Fibroblast of lung (primary cell): ENCODE data around the gene POLN. TPM values are rescaled to one million over a fixed set of nuclear protein-coding genes. Genes with fewer than 3 reads are reported as not detected.
A peak's percentile ranks its signal among the peaks of the same experiment; 100 is the strongest.

Experiments used
- DNase-seq, 2 donors: peaks; one replicate each; pipeline versions ENCODE4 v3.0.0 to v3.0.0-alpha.2; 2010; ENCODE audit warnings: low read depth in 2 of 2
- H2AFZ ChIP-seq: 2 replicates; pipeline ENCODE4 v1.5.1; 2012; ENCODE audit warnings: low read length, control low read depth, inconsistent platforms
- H3K27ac ChIP-seq: 2 replicates; pipeline ENCODE4 v1.5.1; 2011; ENCODE audit warnings: low read length, control low read depth; ENCODE audit not compliant: insufficient read depth
- H3K27me3 ChIP-seq: 2 replicates; pipeline ENCODE4 v1.5.1; 2011; ENCODE audit warnings: mild to moderate bottlenecking, low read length; ENCODE audit not compliant: control insufficient read depth, insufficient read depth
- H3K36me3 ChIP-seq: 2 replicates; pipeline ENCODE4 v1.5.1; 2011; ENCODE audit warnings: low read length; ENCODE audit not compliant: control insufficient read depth, insufficient read depth
- H3K4me1 ChIP-seq: 2 replicates; pipeline ENCODE4 v1.5.1; 2011; ENCODE audit warnings: low read length; ENCODE audit not compliant: control insufficient read depth, insufficient read depth; ENCODE audit errors: extremely low read depth
- H3K4me2 ChIP-seq: 2 replicates; pipeline ENCODE4 v1.5.1; 2011; ENCODE audit warnings: low read length, control low read depth; ENCODE audit not compliant: insufficient read depth; ENCODE audit errors: extremely low read depth
- H3K4me3 ChIP-seq, 4 experiments: fragments of 200-600 bp in 1 of 4; sonication (generic) in 1 of 4; replicated peaks in 1 of 4; 2 replicates each; pipeline ENCODE4 v1.5.1; 2011 to 2016; ENCODE audit warnings: low read length in 4 of 4, low read depth in 3 of 4, mild to moderate bottlenecking in 3 of 4, control low read depth in 2 of 4, inconsistent platforms in 1 of 4, mixed read lengths in 1 of 4; ENCODE audit not compliant: insufficient read depth in 1 of 4; ENCODE audit errors: control extremely low read depth in 1 of 4
- H3K79me2 ChIP-seq: 2 replicates; pipeline ENCODE4 v1.5.1; 2012; ENCODE audit warnings: mild to moderate bottlenecking, low read length, inconsistent platforms; ENCODE audit not compliant: control insufficient read depth, insufficient read depth
- H3K9ac ChIP-seq: 2 replicates; pipeline ENCODE4 v1.5.1; 2011; ENCODE audit warnings: mild to moderate bottlenecking, low read length, control low read depth; ENCODE audit not compliant: insufficient read depth
- H3K9me3 ChIP-seq: 2 replicates; pipeline ENCODE4 v1.5.1; 2012; ENCODE audit warnings: low read depth, low read length; ENCODE audit not compliant: control insufficient read depth, insufficient read depth
- H4K20me1 ChIP-seq: 2 replicates; pipeline ENCODE4 v1.5.1; 2011; ENCODE audit warnings: low read length; ENCODE audit not compliant: control insufficient read depth, insufficient read depth; ENCODE audit errors: extremely low read depth
- EZH2 ChIP-seq: IDR thresholded peaks from 2 replicates; pipeline ENCODE4 v1.5.1; 2012; ENCODE audit warnings: low read length, control low read depth, mild to moderate bottlenecking; ENCODE audit errors: missing control alignments
- polyA plus RNA-seq, 2 donors: library from polyadenylated mRNA; depleted of rRNA in 1 of 2; stranded (reverse) in 1 of 2; unstranded in 1 of 2; fragments of >200 nt; gene quantifications; 2 replicates each; pipeline ENCODE4 v1.2.1, GENCODE V29; 2011 to 2012; ENCODE audit warnings: missing spikeins in 1 of 2
- total RNA-seq: library from RNA; depleted of rRNA; stranded (reverse); fragments of >200 nt; gene quantifications from 2 replicates; pipeline ENCODE4 v1.2.1, GENCODE V29; 2014
- TF ChIP-seq, protein P1 (sequence below), 2 donors: IDR thresholded peaks in 1 of 2; conservative IDR thresholded peaks in 1 of 2; 1 replicate in 1 of 2; 2 replicates in 1 of 2; pipeline ENCODE4 v1.5.1; 2011 to 2012; ENCODE audit warnings: low read length in 2 of 2, control low read depth in 1 of 2, inconsistent platforms in 1 of 2, low read depth in 1 of 2, mild to moderate bottlenecking in 1 of 2

POLN gene
- total and polyA plus RNA-seq, 2 donors (not counting 1 experiment from before 2014, with no cell fraction given): 0.58 to 5.6 TPM

DNA sequence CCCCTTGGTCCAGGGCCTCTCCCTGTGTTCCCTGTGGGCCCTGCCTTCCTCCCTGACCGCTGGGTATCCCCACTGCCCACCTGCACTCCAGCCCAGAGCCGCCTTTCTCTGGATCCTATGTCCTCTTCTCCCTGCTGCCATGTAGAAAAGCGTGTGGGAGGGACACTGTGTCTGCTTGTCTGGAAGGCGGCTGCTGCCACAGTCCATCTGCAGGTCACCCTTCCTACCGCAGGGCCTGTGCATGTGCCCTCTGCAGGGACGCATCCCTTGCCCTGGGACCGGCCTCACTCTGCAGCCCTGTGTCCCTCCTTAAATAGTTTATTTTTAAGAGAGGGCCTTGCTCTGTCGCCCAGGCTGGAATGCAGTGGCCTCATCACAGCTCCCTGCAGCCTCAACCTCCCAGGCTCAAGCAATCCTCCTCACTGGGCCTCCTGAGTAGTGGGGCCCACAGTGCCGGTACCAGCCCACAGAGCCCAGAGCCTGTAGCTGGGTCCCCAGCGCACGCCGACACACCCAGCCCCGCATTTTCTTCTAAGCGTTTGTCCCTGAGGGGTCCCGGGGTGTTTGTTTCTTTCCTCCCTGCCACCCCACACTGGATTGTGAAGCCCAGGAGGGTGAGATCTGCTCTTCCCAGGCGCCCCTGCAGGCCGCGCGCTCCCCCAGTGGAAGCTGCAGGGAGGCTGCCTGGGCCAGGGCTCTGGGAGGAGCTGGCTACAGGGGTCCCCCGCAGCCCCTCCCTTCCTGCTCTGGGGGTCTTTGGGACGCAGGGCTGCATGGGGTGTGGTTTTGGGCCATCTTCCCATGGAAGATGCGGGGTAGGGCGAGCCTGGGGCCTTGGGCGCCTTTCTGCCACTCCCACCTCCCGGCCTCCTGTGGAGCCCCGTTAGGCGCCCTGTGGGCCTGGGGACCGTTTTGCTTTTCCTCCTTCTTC lies 195.6 kb downstream of the POLN start:
- H3K9me3 ChIP-seq: no peaks in the 10 kb centered on the region
- H3K36me3 ChIP-seq: no peaks in the 10 kb centered on the region
- no peak overlapping the region for H3K9ac ChIP-seq
- H3K4me1 ChIP-seq: peaks cover 2% of the 10 kb centered on the region
- no peak overlapping the region for H3K4me3 ChIP-seq
- DNase-seq: no peak
- no peaks in the 10 kb centered on the region for H3K27me3 ChIP-seq
- H3K27ac ChIP-seq: no peak overlapping the region
- H2AFZ ChIP-seq: no peak overlapping the region
- H3K79me2 ChIP-seq: no peaks in the 10 kb centered on the region
- no peak overlapping the region for H3K4me2 ChIP-seq
- TF ChIP-seq EZH2: no peak
- no peaks in the 10 kb centered on the region for H4K20me1 ChIP-seq

DNA sequence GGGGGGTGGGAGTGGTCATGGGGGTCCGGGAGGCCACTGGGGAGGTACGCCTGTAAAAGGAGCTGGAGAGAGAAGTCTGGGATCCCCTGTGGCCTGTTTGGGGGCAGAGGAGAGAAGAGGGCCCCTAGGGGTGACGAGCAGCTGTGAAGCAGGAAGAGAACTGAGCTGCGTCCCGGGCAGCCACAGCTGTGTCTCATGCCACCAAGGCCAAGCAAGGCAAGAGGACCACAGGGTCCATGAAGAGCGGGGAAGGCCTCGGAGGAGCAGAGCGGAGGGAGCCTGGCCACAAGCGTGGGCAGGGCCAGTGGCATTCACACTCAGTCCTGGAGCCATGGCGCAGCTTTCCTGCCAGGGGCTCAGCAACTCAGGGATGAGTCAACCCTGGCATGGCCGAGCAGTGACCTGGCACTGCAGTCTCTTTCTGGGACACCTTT lies 196.4 kb downstream of the POLN start:
- no peak overlapping the region for H3K27ac ChIP-seq
- no peaks in the 10 kb centered on the region for H3K36me3 ChIP-seq
- no peak overlapping the region for H3K4me3 ChIP-seq
- no peak overlapping the region for H3K4me2 ChIP-seq
- H4K20me1 ChIP-seq: no peaks in the 10 kb centered on the region
- no peak overlapping the region for H2AFZ ChIP-seq
- no peak overlapping the region for H3K9ac ChIP-seq
- peaks cover 2% of the 10 kb centered on the region for H3K4me1 ChIP-seq
- H3K27me3 ChIP-seq: peaks cover 3% of the 10 kb centered on the region
- peak in 1 of 2 donors; percentile 17 for DNase-seq
- TF ChIP-seq, protein P1, sequence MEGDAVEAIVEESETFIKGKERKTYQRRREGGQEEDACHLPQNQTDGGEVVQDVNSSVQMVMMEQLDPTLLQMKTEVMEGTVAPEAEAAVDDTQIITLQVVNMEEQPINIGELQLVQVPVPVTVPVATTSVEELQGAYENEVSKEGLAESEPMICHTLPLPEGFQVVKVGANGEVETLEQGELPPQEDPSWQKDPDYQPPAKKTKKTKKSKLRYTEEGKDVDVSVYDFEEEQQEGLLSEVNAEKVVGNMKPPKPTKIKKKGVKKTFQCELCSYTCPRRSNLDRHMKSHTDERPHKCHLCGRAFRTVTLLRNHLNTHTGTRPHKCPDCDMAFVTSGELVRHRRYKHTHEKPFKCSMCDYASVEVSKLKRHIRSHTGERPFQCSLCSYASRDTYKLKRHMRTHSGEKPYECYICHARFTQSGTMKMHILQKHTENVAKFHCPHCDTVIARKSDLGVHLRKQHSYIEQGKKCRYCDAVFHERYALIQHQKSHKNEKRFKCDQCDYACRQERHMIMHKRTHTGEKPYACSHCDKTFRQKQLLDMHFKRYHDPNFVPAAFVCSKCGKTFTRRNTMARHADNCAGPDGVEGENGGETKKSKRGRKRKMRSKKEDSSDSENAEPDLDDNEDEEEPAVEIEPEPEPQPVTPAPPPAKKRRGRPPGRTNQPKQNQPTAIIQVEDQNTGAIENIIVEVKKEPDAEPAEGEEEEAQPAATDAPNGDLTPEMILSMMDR (conservative IDR thresholded peaks at IDR 0.05 in 1 of 2, IDR thresholded peaks at IDR 0.05 in 1 of 2; ENCODE audit: low read depth in 1 of 2, low read length in 2 of 2): no peak
- no peak for TF ChIP-seq EZH2
- no peaks in the 10 kb centered on the region for H3K9me3 ChIP-seq
- H3K79me2 ChIP-seq: no peaks in the 10 kb centered on the region

DNA sequence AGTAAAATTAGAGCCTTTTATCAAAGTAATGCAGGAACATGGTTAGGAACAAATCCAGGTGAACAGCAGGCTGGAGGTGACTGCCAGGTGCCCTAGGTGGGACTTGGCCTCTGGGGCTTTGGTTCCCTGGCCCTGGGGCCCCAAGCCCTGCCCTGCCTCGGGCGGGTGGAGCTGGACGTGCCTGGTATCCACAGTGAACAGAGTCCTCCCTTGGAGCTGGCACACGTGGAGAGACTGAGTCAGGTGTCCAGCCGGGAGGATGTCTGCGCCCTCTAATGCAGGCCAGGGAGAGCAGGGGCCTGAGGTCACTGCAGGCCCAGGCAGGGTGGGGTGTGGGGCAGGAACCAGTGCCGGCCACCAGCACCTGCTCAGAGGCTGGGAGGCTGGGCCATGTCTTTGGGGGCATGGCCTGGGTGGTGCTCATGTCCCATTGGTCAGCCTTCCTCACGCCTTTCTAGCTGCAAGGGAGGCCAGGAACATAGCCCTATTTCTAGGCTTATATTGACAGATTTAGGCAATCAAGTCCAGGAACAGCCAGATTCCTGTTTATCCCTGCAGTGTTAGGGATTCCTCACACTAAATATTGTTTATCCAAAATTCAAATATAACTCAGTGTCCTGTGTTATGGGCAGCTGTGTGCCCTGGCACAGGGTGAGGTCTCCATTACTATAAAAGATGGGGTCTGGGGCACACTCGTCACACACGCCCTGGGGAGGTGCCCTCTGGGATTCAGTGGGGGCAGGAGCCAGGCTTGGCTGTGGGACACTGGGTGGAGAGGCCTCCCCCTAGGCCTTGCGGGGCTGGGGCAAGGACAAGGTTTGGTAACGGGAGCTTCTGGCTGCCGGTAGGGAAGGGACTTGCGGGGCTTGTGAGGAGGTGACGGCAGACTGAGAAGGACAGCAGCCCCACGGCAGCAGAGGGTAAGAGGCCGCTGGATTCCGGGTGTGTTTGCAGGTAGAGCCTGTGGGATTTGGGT lies 197.1 kb downstream of the POLN start:
- Histone ChIP-seq H3K27me3 (peaks cover 5% of the 10 kb centered on the region), H3K9me3 (no peaks in the 10 kb centered on the region), H3K4me2 (no peak overlapping the region), H2AFZ (no peak overlapping the region), H3K36me3 (no peaks in the 10 kb centered on the region), H3K4me3 (no peak overlapping the region), H4K20me1 (no peaks in the 10 kb centered on the region), H3K4me1 (peaks cover 2% of the 10 kb centered on the region), H3K79me2 (no peaks in the 10 kb centered on the region), H3K27ac (no peak overlapping the region), H3K9ac (no peak overlapping the region)
- DNase-seq: no peak
- TF ChIP-seq EZH2: no peak
- TF ChIP-seq, protein P1 (conservative IDR thresholded peaks at IDR 0.05 in 1 of 2, IDR thresholded peaks at IDR 0.05 in 1 of 2; ENCODE audit: low read depth in 1 of 2, low read length in 2 of 2): no peak
